BJ (cell line): ENCODE measurements around the gene EFCAB13. TPM values are rescaled to one million over a fixed set of nuclear protein-coding genes. Genes with fewer than 3 reads are reported as not detected.

ENCODE experiments used
- CTCF ChIA-PET: fragments of 350-600 bp; formaldehyde crosslinking; extraction: SDS; loops from one replicate; lab custom pipeline; 2021; ENCODE audit warnings: antibody characterized with exemption, inconsistent platforms; lab: Yijun Ruan, JAX
- POLR2A ChIA-PET: fragments of 300-600 bp; sonication (Branson Sonifier 250); formaldehyde crosslinking; extraction: SDS; loops from one replicate; lab custom pipeline; 2021; ENCODE audit warnings: antibody characterized with exemption; lab: Charles Lee
- DNase-seq: peaks from one replicate; pipeline ENCODE4 v3.0.0-alpha.2; 2011; ENCODE audit warnings: low read depth
- H3K27me3 ChIP-seq: 2 replicates; pipeline ENCODE4 v1.6.0; 2011; ENCODE audit warnings: low read length; ENCODE audit not compliant: control insufficient read depth, insufficient read depth
- H3K36me3 ChIP-seq: 2 replicates; pipeline ENCODE4 v1.5.1; 2011; ENCODE audit warnings: low read length; ENCODE audit not compliant: control insufficient read depth, insufficient read depth
- H3K4me3 ChIP-seq: 2 replicates; pipeline ENCODE4 v1.5.1; 2011; ENCODE audit warnings: low read depth, mild to moderate bottlenecking, control low read depth, low read length
- polyA plus RNA-seq: library from polyadenylated mRNA; depleted of rRNA; stranded (reverse); fragments of >200 nt; gene quantifications from 2 replicates; pipeline ENCODE4 v1.2.3, GENCODE V29; 2011
- TF ChIP-seq, protein P1 (sequence below): IDR thresholded peaks from 2 replicates; pipeline ENCODE4 v1.5.1; 2011; ENCODE audit warnings: low read depth, mild to moderate bottlenecking, control low read depth, inconsistent platforms, low read length, moderate library complexity; ENCODE audit not compliant: insufficient read depth

Gene EFCAB13
- polyA plus RNA-seq, 1 experiment: 0.22 TPM

DNA sequence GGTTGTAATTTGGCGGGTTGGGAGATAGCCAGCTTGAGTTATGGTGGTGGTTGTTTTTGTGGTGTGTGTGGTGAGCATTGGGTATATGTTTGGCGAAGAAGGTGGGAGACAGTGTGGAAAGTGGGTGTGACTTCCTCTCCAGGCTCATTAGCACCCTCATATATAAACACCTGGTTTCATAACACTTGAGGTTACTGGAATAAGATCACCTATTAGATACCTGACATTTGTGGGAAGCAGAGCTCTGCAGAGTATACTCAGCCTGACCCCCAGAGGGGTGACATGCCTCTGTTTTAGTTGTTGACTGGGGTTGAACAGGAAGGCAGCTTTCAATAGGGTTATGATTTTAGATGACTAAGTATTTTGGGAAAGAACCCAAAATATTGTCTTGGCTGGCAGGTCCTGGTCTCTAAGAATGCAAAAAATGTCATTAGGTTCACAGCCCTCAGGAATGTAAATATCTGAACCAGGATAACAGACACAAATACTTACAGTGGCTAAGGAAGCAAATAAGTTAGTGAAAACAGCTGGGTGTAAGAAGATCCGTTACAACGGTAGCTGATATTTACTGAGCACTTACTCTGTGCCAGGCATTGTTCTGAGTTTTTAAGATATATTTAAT is 18.3 kb upstream of the EFCAB13 start:
- no peak overlapping the region for H3K4me3 ChIP-seq
- CTCF ChIA-PET: interaction anchor here (0.6 to 2.5 kb wide), 7 partner anchors 10 to 673 kb away, joined by 3 to 13 read pairs (median 3); partner anchors contain the start of gene EFCAB13
- TF ChIP-seq, protein P1, sequence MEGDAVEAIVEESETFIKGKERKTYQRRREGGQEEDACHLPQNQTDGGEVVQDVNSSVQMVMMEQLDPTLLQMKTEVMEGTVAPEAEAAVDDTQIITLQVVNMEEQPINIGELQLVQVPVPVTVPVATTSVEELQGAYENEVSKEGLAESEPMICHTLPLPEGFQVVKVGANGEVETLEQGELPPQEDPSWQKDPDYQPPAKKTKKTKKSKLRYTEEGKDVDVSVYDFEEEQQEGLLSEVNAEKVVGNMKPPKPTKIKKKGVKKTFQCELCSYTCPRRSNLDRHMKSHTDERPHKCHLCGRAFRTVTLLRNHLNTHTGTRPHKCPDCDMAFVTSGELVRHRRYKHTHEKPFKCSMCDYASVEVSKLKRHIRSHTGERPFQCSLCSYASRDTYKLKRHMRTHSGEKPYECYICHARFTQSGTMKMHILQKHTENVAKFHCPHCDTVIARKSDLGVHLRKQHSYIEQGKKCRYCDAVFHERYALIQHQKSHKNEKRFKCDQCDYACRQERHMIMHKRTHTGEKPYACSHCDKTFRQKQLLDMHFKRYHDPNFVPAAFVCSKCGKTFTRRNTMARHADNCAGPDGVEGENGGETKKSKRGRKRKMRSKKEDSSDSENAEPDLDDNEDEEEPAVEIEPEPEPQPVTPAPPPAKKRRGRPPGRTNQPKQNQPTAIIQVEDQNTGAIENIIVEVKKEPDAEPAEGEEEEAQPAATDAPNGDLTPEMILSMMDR: no peak
- DNase-seq: peak; percentile 89
- POLR2A ChIA-PET: interaction anchor here (0.5 to 0.9 kb wide), 5 partner anchors 10 to 48 kb away, joined by 3 to 6 read pairs (median 5); no protein-coding TSS in a partner anchor
- H3K36me3 ChIP-seq: no peaks in the 10 kb centered on the region
- H3K27me3 ChIP-seq: no peaks in the 10 kb centered on the region

DNA sequence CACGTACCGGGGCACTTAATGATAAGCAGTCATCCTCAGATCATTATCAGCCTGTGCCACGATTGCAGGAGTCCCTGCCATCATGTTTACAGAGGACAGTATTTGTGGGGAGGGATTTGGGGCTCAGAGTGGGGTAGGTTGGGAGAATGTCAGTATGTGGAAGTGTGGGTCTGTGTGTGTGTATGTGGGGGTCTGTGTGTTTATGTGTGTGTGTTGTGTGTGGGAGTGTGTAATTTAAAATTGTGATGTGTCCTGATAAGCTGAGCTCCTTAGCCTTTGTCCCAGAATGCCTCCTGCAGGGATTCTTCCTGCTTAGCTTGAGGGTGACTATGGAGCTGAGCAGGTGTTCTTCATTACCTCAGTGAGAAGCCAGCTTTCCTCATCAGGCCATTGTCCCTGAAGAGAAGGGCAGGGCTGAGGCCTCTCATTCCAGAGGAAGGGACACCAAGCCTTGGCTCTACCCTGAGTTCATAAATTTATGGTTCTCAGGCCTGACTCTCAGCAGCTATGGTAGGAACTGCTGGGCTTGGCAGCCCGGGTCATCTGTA is 13.5 kb upstream of the EFCAB13 start:
- Histone ChIP-seq H3K36me3 (no peaks in the 10 kb centered on the region), H3K4me3 (no peak overlapping the region), H3K27me3 (no peaks in the 10 kb centered on the region)
- TF ChIP-seq, protein P1: no peak
- POLR2A ChIA-PET: no interaction called here
- no peak for DNase-seq
- CTCF ChIA-PET: interaction anchor here (0.8 to 2.5 kb wide), 3 partner anchors 31 to 81 kb away, joined by 3 to 6 read pairs (median 3); no protein-coding TSS in a partner anchor

DNA sequence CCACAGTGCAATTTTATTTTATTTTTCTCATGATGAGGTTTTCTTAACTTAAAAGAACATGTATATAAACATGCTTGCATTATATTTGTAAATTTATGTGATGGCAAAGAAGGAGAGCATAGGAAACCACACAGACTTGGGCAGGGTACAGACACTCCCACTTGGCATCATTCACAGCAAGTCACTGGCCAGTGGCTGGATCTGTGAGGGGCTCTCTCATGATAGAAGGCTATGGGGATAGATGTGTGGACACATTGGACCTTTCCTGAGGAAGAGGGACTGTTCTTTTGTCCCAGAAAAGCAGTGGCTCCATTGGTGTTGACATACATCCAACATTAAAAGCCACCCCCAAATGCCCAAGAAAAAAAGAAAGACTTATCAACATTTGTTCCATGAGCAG is 12.3 kb upstream of the EFCAB13 start:
- no peaks in the 10 kb centered on the region for H3K27me3 ChIP-seq
- POLR2A ChIA-PET: no interaction called here
- no peaks in the 10 kb centered on the region for H3K36me3 ChIP-seq
- TF ChIP-seq, protein P1: no peak
- DNase-seq: no peak
- H3K4me3 ChIP-seq: no peak overlapping the region
- CTCF ChIA-PET: interaction anchor here (2.5 kb wide), 2 partner anchors 81 to 82 kb away, joined by 6 to 9 read pairs; no protein-coding TSS in a partner anchor

DNA sequence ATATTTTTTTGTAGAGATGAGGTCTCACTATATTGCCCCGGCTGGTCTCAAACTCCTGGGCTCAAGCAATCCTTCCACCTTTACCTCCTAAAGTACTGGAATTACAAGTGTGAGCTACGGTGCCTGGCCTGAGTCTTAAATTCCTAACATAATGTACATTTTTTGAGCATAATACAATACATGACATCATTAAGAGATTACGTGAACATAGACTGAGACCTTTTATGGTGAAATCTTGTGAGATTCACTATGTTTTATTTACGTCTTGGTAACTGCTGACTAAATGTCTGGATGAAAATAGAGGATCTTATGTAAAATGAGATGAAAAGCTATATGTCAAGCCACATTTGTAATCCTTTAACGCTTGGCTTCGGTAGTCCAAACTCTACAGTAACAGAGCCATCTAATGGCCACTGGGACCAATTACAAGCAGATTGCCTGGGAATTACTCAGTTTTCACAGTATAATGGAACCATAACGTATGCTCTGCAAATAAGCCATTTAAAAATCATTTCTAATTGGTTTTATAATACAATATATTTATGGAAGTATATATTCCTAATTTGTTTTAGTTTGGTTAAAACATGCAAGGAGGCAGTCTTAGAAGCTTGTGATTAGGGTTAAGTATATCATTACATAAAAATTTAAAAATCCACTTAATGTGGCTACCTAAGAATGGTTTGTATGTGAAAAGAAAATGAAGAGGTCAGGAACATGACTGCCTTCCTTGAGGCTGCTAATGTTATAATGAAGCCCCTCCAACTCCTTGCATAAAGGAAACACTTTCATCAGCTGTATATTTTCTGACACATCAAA is 8.1 kb upstream of the EFCAB13 start:
- DNase-seq: no peak
- no peaks in the 10 kb centered on the region for H3K27me3 ChIP-seq
- TF ChIP-seq, protein P1: peak; percentile 71
- POLR2A ChIA-PET: interaction anchor here (0.6 kb wide), 2 partner anchors 10 to 148 kb away, joined by 3 read pairs; no protein-coding TSS in a partner anchor
- no peak overlapping the region for H3K4me3 ChIP-seq
- H3K36me3 ChIP-seq: no peaks in the 10 kb centered on the region
- CTCF ChIA-PET: interaction anchor here (0.6 to 3.5 kb wide), 25 partner anchors 9 to 373 kb away, joined by 3 to 26 read pairs (median 5); partner anchors contain the start of gene CDC27
